ENCODE measurements around the gene HHAT.

Gene HHAT

GRCh38 chr1:210455840-210456603 is 127.3 kb downstream of the HHAT start:
- Histone ChIP-seq H3K36me3 (ENCODE audit: insufficient read depth, low read length) (no peaks in the 10 kb centered on the region), H3K79me2 (ENCODE audit: insufficient read depth, low read length) (no peaks in the 10 kb centered on the region), H3K4me2 (ENCODE audit: low read length) (no peak overlapping the region), H3K27ac (ENCODE audit: low read depth, low read length, poor library complexity, severe bottlenecking) (no peak overlapping the region), H3K4me1 (ENCODE audit: insufficient read depth, low read length, severe bottlenecking) (no peaks in the 10 kb centered on the region), H3K9ac (ENCODE audit: low read length) (no peak overlapping the region), H3K9me2 (ENCODE audit: low read depth, low read length) (no peaks in the 10 kb centered on the region), H4K20me1 (ENCODE audit: insufficient read depth, low read length) (no peaks in the 10 kb centered on the region), H3F3A (ENCODE audit: insufficient read depth, low read length) (no peaks in the 10 kb centered on the region), H3K9me3 (ENCODE audit: low read length) (no peaks in the 10 kb centered on the region), H3K4me3 (ENCODE audit: low read depth, low read length, poor library complexity, severe bottlenecking) (no peak overlapping the region), H2AFZ (ENCODE audit: low read length) (no peak overlapping the region), H3K27me3 (ENCODE audit: insufficient read depth, low read length) (no peaks in the 10 kb centered on the region)
- TF ChIP-seq EZH2 (IDR thresholded peaks at IDR 0.05; ENCODE audit: borderline replicate concordance, low read length) (no peak), CTCF (IDR thresholded peaks at IDR 0.05; ENCODE audit: low read length) (no peak)

DNA sequence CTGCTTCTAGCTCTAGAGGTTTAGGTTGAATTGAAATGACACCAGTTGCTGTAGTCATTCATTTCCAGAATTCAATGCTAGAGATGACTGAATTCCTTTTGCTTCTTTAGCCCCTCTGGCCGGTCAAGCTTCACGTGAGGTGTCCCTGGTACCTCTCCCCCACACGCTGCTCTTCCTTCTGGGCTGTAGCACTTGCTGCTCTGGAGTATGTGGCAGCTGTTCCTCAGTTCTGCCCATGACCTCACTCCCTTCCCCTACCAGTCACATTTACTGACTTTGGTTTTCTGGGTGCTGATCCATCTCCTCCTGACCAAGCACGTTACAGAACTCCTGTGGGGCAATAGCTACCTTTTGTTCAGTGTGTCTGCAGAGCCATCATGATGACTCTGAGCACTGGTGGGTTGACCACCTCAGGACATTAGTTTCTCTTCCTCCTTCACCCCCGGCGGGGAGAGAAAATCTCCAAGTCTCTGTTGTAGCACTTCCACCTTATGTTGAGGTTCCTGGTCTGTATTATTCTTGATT is 128.1 kb downstream of the HHAT start:
- no peaks in the 10 kb centered on the region for H3K27me3 ChIP-seq (ENCODE audit: insufficient read depth, low read length)

DNA sequence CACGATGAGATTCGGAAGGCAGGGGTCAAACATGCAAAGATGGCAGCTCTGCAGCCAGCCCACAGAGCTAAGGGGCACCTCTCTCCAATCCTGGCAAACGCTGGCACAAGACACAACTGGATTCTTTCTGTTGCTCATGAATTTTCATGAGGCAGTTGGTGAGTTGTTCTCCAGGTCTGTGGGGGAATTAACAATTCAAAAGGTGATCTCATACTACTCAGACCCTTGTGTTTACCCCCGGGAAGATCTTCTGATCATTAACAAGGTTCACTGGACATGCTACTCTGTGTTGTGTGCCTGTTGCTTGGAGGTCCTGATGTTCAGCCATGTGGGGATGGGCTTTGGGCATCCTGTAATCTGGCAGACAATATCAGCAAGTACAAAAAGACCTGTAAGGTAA is 128.9 kb downstream of the HHAT start:
- H2AFZ ChIP-seq (ENCODE audit: low read length) = no peak overlapping the region
- no peaks in the 10 kb centered on the region for H3F3A ChIP-seq (ENCODE audit: insufficient read depth, low read length)
- H3K9me2 ChIP-seq (ENCODE audit: low read depth, low read length) = no peaks in the 10 kb centered on the region
- H3K4me1 ChIP-seq (ENCODE audit: insufficient read depth, low read length, severe bottlenecking) = no peaks in the 10 kb centered on the region
- TF ChIP-seq CTCF (IDR thresholded peaks at IDR 0.05; ENCODE audit: low read length) (no peak), EZH2 (IDR thresholded peaks at IDR 0.05; ENCODE audit: borderline replicate concordance, low read length) (no peak)
- no peaks in the 10 kb centered on the region for H3K27me3 ChIP-seq (ENCODE audit: insufficient read depth, low read length)
- no peaks in the 10 kb centered on the region for H3K79me2 ChIP-seq (ENCODE audit: insufficient read depth, low read length)
- H3K9ac ChIP-seq (ENCODE audit: low read length) = no peak overlapping the region
- no peak overlapping the region for H3K4me2 ChIP-seq (ENCODE audit: low read length)
- no peaks in the 10 kb centered on the region for H4K20me1 ChIP-seq (ENCODE audit: insufficient read depth, low read length)
- no peak overlapping the region for H3K4me3 ChIP-seq (ENCODE audit: low read depth, low read length, poor library complexity, severe bottlenecking)
- H3K36me3 ChIP-seq (ENCODE audit: insufficient read depth, low read length) = no peaks in the 10 kb centered on the region
- no peak overlapping the region for H3K27ac ChIP-seq (ENCODE audit: low read depth, low read length, poor library complexity, severe bottlenecking)
- no peaks in the 10 kb centered on the region for H3K9me3 ChIP-seq (ENCODE audit: low read length)

More for the DNA sequence above, 128.1 kb downstream of the HHAT start:
- no peak overlapping the region for H2AFZ ChIP-seq (ENCODE audit: low read length)
- no peak overlapping the region for H3K9ac ChIP-seq (ENCODE audit: low read length)
- H3K4me3 ChIP-seq (ENCODE audit: low read depth, low read length, poor library complexity, severe bottlenecking) = no peak overlapping the region
- H3K9me3 ChIP-seq (ENCODE audit: low read length) = no peaks in the 10 kb centered on the region
- H3K9me2 ChIP-seq (ENCODE audit: low read depth, low read length) = no peaks in the 10 kb centered on the region
- no peaks in the 10 kb centered on the region for H4K20me1 ChIP-seq (ENCODE audit: insufficient read depth, low read length)
- H3F3A ChIP-seq (ENCODE audit: insufficient read depth, low read length) = no peaks in the 10 kb centered on the region
- TF ChIP-seq EZH2 (IDR thresholded peaks at IDR 0.05; ENCODE audit: borderline replicate concordance, low read length) (no peak), CTCF (IDR thresholded peaks at IDR 0.05; ENCODE audit: low read length) (no peak)
- H3K27ac ChIP-seq (ENCODE audit: low read depth, low read length, poor library complexity, severe bottlenecking) = no peak overlapping the region
- H3K36me3 ChIP-seq (ENCODE audit: insufficient read depth, low read length) = no peaks in the 10 kb centered on the region
- no peak overlapping the region for H3K4me2 ChIP-seq (ENCODE audit: low read length)
- no peaks in the 10 kb centered on the region for H3K79me2 ChIP-seq (ENCODE audit: insufficient read depth, low read length)
- no peaks in the 10 kb centered on the region for H3K4me1 ChIP-seq (ENCODE audit: insufficient read depth, low read length, severe bottlenecking)

Data from OCI-LY1 (cell line).